Limb (tissue), 2 donors: ENCODE data around the gene PLEKHF1.
"Not testable (repeated sequence)": the region's sequence is repeated elsewhere in the genome, so short reads cannot be mapped to it uniquely, and the experiment has no call there.

Source experiments
- DNase-seq, 2 donors: peaks; one replicate each; pipeline ENCODE4 v3.0.0-alpha.2; 2016; ENCODE audit errors: extremely low spot score in 2 of 2

Gene PLEKHF1

DNA sequence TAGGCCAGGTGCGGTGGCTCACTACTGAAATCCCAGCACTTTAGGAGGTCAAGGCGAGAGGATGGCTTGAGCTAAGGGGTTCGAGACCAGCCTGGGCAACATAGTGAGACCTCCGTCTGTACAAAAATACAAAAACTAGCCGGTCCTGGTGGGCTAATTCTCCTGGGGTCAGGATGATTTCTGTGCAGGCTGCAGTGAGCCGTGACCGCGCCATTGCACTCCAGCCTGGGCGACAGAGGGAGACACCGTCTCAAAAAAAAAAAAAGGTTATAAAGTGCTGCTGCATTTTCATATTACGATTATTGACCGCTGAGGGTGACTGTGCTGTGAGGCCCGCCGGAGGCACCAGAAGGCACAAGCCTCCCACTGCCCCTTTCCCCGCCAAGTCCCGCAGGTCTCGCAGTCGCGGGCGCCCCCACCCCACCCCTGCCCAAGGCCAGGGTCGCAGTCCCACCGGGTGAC lies 477 bp upstream of the PLEKHF1 start:
- no peak for DNase-seq

DNA sequence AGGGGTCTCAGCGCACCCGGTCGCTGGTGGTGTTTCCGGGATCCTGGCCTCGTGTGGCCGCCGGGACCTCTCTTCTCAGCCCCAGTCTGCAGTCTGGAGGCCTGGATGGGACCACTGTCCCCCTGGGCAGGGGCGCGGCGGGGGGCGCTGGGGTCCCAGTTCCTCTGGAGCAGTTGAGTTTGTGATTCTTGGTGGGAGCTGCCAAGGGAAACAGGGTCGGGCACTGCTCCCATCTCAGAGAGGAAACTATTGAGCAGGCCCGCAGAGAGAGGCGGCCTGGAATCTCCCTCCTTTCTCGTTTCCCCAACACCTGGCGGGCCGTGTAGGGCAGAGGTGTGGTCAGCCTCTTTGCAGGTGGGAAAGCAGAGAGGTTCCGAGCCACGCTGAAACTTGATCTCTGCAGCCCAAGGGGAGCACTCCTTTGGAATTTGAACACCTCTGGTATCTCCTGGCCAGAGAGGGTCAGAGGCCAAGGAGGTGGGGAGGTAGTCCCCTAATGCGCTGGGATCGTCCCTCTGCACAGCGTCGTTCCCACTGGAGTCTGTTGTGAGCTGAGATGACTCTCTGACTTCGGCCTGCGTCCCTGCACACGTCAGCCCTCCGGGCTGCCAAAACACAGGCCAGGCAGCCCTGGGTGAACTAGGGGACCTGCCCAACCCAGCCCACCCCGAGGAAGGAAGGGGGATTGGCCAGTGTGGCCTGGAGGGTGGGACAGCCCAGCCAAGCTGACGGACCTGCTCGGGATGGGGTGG lies 741 bp downstream of the PLEKHF1 start:
- DNase-seq: no peak

DNA sequence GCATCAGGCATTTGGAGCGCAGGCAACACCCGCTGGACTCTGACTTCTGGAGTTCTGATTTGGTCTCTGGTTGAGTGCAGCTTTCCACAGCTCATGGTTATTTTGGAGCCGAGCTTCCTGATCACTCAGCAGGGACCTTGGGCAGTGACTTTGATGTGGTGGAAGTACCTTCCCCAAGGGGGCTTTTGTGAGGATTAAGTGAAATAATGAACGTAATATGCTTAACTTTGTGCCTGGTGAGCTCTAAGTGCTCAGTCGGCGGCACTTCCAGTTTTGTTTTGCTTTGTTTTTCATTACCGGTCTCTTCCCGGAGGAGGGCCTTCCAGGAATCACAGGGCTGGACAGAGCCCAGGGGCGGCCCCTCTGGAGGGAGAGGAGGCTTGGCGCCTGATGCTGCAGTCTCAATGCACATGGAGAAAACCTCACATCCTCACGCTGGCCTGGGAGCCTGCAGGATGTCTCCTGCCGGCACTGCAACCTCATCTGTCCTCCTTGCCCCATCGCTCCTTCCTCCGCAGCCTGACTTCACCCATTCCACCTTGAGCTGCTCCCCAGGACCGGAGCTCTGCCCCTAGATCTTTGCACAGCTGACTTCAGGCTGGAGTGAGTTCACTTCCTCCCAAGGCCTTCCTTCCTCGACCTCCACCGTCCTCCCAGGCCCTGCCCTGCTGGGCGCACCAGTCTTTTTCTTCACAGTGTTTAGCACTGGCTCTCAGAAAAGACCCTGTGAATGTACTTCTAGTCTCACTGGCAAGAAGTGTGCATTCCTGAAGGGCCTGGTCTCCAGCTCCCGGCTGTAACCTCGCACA lies 1.5 kb downstream of the PLEKHF1 start:
- DNase-seq: peak; percentile 58 to 71

DNA sequence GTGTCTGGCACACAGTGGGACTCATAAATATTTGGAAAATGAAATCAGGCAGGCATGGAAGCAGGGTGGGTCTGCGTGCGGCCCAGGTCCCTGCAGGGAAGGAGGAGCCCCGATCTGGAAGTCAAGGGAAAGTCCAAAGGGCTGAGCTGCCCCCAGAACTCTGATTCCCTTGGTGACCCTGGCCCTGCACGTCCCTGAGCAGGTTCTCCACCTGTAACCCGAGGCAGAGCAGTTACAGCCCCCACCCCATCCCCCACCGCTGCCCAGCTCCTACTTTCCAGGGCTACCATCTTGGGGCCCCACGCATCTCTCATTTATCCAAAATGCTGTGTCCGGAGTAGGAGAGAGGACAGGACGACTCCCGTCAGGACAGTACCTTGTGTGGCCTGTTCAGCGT lies 2.1 kb downstream of the PLEKHF1 start:
- no peak for DNase-seq

DNA sequence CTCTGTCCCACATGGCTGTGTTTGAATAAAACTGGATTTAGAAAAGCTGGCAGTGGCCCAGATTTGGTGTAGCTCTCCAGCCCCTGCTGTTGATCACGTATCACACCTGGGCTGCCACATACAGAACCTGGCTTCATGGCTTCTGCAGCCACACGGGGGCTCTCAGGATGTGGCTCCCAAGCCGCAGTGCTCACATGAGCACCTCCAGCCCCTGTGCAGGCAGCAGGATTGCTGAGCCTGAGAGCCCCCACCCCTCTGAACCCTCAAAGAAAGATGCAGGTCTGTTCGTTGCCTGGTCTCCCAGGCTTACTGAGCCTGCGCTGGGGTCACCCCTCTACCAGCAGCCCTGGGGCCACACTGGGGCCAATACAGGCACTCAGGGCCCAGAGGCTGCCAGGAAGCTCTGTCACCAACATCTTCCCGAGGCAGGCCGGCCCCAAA lies 2.7 kb downstream of the PLEKHF1 start:
- DNase-seq: no peak

DNA sequence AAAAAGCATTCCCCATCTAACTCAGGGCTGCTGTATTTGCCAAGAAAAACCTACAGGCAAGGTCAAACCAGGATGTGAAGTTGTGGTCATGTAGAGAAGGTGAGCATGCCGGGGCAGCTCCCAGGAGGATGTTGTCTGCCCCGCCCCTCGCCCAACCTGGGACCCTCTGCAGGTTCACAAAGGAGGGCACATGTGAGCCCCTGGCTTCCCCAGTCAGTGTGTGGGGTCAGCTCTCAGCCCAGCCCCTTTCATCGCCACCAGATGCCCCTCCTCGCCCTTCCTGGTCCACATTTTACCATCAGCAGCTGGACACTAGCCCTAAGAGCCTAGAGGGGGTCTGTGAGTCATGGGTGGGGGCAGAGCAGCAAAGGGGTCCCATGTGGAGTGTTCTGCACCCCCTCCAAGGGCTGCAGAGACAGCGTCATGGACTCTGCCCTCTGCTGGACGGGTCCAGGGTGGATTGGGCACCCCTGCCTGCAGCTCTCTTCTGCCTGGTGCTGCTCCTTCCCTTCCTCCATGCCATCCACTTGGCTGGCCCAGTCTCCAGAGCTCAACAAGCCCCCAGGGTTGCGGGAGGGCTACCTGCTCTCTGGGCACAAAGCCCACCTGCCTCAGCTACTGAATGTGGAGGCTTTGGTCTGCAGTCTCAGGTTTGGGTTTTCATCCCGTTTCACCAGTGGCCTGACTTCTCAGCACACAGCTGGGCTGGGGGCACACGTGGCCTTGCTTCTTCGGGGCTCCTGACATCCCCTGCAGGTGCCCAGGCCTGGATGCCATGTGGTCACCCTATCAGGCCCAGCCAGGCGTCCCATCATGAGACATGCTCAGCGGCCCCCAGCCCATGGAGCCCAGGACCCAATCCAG lies 3.7 kb downstream of the PLEKHF1 start:
- DNase-seq: no peak

DNA sequence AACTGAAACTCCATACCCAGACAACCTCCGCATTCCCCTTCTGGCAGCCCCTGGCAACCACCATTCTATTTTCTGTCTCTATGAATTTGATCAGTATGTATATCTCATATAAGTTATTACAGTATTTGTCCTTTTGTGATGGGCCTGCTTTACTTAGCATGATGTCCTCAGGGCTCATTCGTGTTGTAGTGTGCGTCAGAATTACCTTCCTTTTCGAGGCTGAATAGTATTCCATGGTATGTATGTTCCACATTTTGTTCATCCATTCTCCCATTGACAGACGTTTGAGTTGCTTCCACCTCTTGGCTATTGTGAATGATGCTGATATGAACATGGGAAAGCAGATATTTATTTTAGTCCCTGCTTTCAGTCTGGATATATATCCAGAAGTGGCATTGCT lies 5.0 kb downstream of the PLEKHF1 start:
- no peak for DNase-seq

DNA sequence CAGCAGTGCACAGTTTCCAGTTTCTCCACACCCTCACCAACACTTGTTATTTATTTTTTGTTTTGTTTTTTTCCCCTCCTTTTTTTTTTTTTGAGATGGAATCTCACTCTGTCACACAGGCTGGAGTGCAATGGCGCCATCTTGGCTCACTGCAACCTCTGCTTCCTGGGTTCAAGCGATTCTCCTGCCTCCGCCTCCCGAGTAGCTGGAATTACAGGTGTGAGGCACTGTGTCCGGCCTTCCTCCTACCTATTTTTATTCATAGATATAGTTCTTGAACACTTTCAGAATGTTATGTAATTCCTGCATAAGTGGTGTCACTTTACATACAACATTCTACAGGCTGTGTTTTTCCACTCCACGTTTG lies 5.7 kb downstream of the PLEKHF1 start:
- not testable (repeated sequence) for DNase-seq

DNA sequence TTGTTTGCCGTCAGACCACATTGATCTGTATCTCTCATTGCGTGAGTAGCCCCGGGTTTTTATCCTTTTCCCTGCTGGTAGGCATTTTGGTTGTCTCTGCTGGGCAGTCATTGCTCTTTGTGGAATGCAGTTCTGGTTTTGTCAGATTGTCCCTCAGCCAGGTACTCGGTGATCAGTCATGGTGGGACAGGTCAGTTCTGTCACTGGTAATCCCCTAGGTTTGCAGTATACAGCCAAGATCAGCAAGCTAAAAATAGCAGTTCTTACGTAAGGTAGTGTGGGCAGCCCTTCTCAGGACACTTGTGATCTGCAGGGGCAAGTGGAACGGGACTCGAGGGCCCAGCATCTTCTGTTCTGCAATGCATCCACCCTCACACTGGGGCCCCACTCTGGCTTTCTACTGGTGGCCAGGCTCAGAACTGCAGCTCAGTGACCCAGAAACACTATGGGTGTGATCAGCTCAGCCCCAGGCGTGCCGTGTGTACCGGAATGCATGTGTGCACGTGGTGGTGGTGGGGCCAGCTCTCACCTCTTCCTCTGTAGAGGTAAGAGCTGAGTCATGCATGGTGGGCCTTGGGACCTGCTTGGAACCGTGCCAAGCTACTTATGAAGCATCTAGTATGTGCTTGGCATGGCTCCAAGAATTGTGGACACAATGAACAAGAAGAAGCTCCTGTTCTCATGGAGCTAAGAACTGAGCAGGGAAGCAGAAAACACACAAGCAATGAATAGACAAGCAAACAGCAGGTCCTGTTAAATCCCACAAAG lies 6.3 kb downstream of the PLEKHF1 start:
- DNase-seq: no peak

DNA sequence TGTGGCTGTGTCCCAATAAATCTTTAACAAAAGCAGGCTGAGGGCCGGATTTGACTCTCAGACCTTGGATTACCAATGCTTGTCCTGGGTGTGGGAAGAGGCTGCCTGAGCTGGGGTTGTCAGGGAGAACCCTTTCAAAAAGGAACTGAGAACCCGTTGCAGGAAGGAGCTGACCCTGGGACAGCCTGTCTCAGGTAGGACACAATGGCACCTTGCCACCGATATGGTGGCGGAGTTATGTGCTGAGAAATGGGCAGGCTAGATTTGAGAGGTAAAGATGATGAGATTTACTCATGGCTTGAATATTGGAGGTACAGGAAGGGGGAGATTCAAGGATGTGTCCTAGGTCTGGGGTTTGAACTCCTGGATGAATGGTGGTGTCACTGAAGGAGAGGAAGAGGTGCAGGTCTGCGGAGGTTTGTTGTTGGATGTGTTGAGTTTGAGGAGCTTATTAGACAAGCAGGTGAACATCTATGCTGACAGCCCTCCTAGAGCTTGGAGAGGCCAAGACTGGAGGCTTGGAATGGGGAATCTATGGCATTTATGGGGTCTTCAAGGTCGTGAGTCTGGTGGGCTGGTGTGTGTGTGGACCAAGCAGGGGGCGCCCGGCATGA lies 7.2 kb downstream of the PLEKHF1 start:
- DNase-seq: no peak

DNA sequence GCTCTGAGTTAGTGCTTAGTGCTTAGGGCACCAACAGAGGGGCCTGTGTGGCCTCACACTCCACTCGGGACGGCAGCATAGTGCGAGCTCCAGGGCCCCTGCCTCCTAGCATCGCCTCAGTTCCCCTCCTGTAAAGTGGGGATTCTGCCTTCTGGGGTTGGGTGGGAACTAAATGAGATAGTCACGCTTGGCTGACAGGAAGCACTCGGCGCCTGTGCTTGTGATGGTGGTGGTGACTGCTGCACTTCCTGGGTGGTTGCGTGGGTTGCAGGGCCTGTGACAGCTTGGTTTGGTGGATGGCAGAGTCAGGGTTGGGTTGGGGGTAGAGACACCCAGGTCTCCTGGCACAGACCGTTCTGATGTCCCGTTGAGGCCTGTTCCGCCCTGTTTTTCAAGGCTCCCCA lies 7.7 kb downstream of the PLEKHF1 start:
- DNase-seq: no peak

DNA sequence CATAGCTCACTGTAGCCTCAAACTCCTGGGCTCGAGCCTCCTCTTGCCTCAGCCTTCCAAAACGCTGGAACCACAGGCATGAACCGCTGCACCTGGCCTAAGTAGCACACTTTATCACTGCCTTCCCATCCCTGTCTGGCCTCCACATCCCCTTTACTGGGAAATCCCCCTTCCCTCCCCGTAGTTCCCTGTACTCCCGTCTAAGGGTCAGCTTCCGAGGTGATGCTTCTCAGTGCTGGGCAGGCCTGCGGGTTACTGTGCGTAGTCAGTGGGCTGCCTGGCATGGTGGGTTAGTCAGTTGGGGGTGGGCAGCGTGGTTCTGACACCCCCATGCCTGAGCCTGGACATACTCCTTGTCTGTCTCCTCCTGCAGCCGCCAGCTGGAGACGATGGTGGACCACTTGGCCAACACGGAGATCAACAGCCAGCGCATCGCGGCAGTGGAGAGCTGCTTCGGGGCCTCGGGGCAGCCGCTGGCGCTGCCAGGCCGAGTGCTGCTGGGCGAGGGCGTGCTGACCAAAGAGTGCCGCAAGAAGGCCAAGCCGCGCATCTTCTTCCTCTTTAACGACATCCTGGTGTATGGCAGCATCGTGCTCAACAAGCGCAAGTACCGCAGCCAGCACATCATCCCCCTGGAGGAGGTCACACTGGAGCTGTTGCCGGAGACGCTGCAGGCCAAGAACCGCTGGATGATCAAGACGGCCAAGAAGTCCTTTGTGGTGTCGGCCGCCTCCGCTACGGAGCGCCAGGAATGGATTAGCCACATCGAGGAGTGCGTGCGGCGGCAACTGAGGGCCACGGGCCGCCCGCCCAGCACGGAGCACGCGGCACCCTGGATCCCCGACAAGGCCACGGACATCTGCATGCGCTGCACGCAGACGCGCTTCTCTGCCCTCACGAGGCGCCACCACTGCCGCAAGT lies 8.4 kb downstream of the PLEKHF1 start:
- DNase-seq: no peak

DNA sequence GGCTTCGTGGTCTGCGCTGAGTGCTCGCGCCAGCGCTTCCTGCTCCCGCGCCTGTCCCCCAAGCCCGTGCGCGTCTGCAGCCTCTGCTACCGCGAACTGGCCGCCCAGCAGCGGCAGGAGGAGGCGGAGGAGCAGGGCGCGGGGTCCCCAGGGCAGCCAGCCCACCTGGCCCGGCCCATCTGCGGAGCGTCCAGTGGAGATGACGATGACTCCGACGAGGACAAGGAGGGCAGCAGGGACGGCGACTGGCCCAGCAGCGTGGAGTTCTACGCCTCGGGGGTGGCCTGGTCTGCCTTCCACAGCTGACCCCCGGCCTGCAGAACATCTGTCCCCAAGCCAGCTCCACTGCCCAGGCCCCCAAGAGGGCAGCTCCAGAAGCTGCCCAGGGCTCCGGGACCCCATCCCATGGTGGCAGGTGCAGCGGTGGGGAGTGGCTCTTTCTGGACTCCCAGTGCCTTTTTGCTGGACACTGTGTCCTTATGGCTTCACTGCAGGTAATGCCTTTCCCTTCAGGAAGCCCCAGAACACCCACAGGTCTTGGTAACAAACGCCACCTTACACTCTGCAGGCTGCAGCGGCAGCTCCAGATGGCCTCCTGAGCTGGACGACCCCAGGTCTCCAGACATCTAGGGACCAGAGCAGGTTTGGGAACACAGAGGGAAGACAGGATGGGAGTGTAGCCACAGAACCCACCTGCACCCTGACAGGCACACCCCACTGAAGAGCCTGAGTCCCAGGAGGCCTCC lies 9.3 kb downstream of the PLEKHF1 start:
- DNase-seq: no peak

DNA sequence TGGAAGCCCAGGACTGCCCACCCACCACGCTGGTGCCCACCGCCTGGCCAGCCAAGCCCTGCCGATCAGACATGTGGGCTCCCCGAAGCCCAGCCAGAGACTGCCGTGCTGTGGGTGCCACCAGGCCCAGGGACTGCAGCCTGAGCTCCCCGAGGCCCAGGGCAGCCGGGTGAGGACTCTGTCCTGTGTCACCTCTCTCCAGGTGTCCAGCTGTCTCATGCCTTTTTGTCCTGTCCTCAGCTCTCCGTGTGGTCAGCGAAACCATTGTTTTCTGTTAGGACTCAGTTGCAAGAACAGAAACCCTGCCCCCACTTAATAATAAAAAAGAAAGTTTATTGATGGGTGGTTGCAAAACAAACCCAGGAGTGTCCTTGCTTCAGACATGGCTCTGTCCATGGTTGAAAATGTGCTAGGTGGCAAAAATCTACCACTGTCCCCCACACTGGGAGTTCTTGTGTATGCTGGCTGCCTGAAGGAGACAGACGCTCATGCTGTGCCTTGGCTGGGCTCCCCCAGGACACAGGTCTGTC lies 9.9 kb downstream of the PLEKHF1 start:
- no peak for DNase-seq

DNA sequence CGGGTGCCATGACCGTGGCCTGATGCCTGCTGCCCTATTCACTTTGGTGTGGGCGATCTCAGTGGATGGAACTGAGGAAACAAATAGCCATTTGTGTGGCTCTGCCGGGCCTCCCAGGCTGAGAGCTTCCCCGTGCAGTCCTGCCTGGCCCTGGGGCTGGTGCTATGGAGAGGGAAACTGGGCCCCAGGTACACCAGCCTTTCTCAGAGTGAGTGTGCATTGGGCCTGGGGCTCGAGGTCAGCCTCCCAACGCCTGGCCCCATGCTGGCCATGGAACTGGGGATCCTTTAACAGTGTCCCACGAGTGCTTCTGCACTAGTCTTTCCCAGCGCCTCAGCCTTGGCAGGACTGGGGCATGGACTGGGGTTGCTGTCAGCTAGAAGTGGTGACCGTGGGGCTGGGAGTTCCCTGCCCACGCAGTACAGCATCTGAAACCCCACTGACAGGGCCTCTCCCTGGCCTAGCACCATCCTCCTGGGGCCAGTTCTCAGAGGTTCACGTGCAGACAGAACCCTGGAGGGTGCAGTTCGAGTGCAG lies 10.5 kb downstream of the PLEKHF1 start:
- no peak for DNase-seq

DNA sequence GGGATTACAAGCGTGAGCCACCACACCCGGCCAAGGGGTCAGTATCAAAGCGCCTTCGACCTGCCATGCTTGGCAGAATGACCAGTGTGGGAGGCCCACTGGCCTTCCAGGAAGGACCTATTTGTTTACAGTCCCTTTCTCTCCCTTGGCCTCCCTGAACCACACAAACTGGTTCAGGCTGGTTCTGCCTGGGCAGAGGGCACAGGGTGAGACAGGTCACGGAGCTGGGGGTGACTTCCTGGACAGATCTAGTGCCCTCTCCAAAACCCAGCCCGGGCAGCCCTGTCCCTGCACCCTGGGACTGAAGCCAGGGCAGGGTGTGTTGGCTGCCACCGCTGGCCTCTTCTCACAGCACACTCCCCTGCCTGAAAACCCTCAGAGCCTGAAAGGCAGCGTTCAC lies 11.3 kb downstream of the PLEKHF1 start:
- no peak for DNase-seq

DNA sequence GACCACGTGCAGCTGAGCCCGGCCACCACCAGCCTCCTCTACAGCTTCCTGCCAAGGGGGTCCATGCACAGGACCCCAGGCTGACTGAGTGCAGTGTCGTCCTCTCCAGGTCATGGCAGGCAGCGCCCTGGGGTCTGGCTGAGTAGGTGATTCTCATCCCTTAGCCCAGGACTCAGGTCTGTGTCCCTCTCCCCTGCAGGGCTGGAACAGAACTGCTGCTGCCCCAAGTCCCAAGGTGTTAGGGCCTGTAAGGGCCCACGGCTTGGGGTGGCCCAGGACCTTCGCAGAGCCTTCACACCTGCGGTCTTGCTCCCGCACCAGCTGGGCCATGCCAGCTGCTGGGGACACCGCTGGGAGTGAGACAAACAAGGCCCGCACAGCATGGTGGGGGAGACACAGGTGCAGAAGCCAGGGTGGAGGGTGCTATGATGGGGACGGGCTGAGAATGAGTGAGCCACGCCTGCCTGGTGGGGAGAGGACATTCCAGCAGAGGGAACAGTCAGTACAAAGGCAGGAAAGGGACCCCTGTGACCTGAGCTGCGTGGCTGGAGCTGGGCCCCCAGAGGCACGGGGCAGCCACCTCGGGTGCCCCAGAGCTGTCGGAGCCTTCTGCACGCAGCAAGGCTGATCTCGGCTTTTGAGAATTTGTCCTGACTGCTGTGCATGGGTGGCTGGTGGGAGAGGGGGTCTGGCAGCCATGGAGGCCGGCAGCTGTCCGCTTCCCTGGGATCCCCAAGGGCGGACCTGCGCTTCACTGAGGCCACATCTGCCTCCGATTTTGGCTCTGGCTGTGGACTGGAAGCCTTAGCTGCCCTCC lies 11.9 kb downstream of the PLEKHF1 start:
- no peak for DNase-seq
